ENCODE results near the gene TP53I13.

TP53I13 gene

GRCh38 chr17:29618272-29619065 is 50.0 kb downstream of the TP53I13 start:
- Histone ChIP-seq H3K36me3 (ENCODE audit: control insufficient read depth in 2 of 2, insufficient read depth in 1 of 2, low read length in 2 of 2) (peaks cover 0 to 15% of the 10 kb centered on the region in 2 experiments; a peak in 1 of 3 replicates), H3K4me3 (ENCODE audit: low read depth, low read length) (peak overlapping the region; percentile 15; the same call in 1 of the 2 replicates), H3K27ac (ENCODE audit: extremely low read depth, low read depth, low read length) (no peak overlapping the region), H3K4me1 (ENCODE audit: control insufficient read depth, insufficient read depth, low read length) (peaks cover 12% of the 10 kb centered on the region), H3K9me3 (ENCODE audit: control insufficient read depth, insufficient read depth, low read depth, low read length) (no peaks in the 10 kb centered on the region)
- TF ChIP-seq, protein P1, sequence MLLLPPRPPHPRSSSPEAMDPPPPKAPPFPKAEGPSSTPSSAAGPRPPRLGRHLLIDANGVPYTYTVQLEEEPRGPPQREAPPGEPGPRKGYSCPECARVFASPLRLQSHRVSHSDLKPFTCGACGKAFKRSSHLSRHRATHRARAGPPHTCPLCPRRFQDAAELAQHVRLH (tag by site-specific recombination; IDR thresholded peaks at IDR 0.05), result no peak
- peak; percentile 38; the same call in 1 of the 2 replicates for TF ChIP-seq ZNF600 (tag by site-specific recombination; IDR thresholded peaks at IDR 0.05)
- TF ChIP-seq SCRT2 (tag by site-specific recombination; IDR thresholded peaks at IDR 0.05), result peak; percentile 89
- ChIA-PET CTCF (interaction anchor here (0.7 to 2.8 kb wide), 7 partner anchors 21 to 486 kb away, joined by 3 to 11 read pairs (median 4); no protein-coding TSS in a partner anchor), POLR2A (interaction anchor here (0.7 to 1.4 kb wide), 2 partner anchors 21 to 48 kb away, joined by 3 read pairs; no protein-coding TSS in a partner anchor)

- ChIA-PET CTCF (interaction anchor here (0.5 to 2.8 kb wide), 7 partner anchors 22 to 474 kb away, joined by 3 to 11 read pairs (median 6); no protein-coding TSS in a partner anchor), POLR2A (interaction anchor here (0.6 to 1.2 kb wide), 3 partner anchors 49 to 162 kb away, joined by 3 to 7 read pairs (median 3); no protein-coding TSS in a partner anchor)
- Histone ChIP-seq H3K4me1 (ENCODE audit: control insufficient read depth, insufficient read depth, low read length) (peaks cover 12% of the 10 kb centered on the region), H3K9me3 (ENCODE audit: control insufficient read depth, insufficient read depth, low read depth, low read length) (no peaks in the 10 kb centered on the region), H3K36me3 (ENCODE audit: control insufficient read depth in 2 of 2, insufficient read depth in 1 of 2, low read length in 2 of 2) (peaks cover 0 to 8% of the 10 kb centered on the region in 2 experiments; a peak in 1 of 3 replicates), H3K27ac (ENCODE audit: extremely low read depth, low read depth, low read length) (no peak overlapping the region), H3K4me3 (ENCODE audit: low read depth, low read length) (no peak overlapping the region)
- TF ChIP-seq ZNF548 (tag by site-specific recombination; IDR thresholded peaks at IDR 0.05) (no peak), ZNF529 (tag by site-specific recombination; IDR thresholded peaks at IDR 0.05; ENCODE audit: insufficient replicate concordance) (no peak), ZNF37A (tag by site-specific recombination; IDR thresholded peaks at IDR 0.05) (no peak), ZNF335 (tag by site-specific recombination; conservative IDR thresholded peaks at IDR 0.05) (no peak), ZNF792 (tag by site-specific recombination; IDR thresholded peaks at IDR 0.05) (no peak), ZFP3 (tag by site-specific recombination; IDR thresholded peaks at IDR 0.05; ENCODE audit: low read depth) (no peak), ZNF169 (tag by site-specific recombination; IDR thresholded peaks at IDR 0.05) (no peak), ZNF654 (tag by site-specific recombination; IDR thresholded peaks at IDR 0.05; ENCODE audit: low read depth) (peak; percentile 29), GLIS2 (tag by site-specific recombination; IDR thresholded peaks at IDR 0.05) (peak; percentile 9; the same call in 1 of the 2 replicates), ZNF449 (tag by site-specific recombination; IDR thresholded peaks at IDR 0.05) (0 out of 2 replicates have a peak, but pooled peaks have one; percentile 33), ZNF112 (tag by site-specific recombination; IDR thresholded peaks at IDR 0.05) (no peak), TCF7L2 (IDR thresholded peaks at IDR 0.05; ENCODE audit: borderline replicate concordance, low read depth, low read length) (no peak), ZNF184 (tag by site-specific recombination; IDR thresholded peaks at IDR 0.05) (no peak), HOXC10 (CRISPR knock-in tag; IDR thresholded peaks at IDR 0.05) (no peak), FEZF1 (tag by site-specific recombination; IDR thresholded peaks at IDR 0.05) (no peak), ZBTB8A (tag by site-specific recombination; IDR thresholded peaks at IDR 0.05) (no peak), ZNF157 (tag by site-specific recombination; IDR thresholded peaks at IDR 0.05) (no peak), ZNF473 (tag by site-specific recombination; IDR thresholded peaks at IDR 0.05) (no peak), ZNF146 (tag by site-specific recombination; IDR thresholded peaks at IDR 0.05) (no peak), ZSCAN18 (tag by site-specific recombination; IDR thresholded peaks at IDR 0.05) (no peak), ZNF561 (tag by site-specific recombination; IDR thresholded peaks at IDR 0.05; ENCODE audit: borderline replicate concordance) (no peak), ZSCAN30 (tag by site-specific recombination; IDR thresholded peaks at IDR 0.05) (no peak)
- TF ChIP-seq, protein P2, sequence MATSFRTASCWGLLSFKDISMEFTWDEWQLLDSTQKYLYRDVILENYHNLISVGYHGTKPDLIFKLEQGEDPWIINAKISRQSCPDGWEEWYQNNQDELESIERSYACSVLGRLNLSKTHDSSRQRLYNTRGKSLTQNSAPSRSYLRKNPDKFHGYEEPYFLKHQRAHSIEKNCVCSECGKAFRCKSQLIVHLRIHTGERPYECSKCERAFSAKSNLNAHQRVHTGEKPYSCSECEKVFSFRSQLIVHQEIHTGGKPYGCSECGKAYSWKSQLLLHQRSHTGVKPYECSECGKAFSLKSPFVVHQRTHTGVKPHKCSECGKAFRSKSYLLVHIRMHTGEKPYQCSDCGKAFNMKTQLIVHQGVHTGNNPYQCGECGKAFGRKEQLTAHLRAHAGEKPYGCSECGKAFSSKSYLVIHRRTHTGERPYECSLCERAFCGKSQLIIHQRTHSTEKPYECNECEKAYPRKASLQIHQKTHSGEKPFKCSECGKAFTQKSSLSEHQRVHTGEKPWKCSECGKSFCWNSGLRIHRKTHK (tag by site-specific recombination; IDR thresholded peaks at IDR 0.05), result no peak
- TF ChIP-seq, protein P3, sequence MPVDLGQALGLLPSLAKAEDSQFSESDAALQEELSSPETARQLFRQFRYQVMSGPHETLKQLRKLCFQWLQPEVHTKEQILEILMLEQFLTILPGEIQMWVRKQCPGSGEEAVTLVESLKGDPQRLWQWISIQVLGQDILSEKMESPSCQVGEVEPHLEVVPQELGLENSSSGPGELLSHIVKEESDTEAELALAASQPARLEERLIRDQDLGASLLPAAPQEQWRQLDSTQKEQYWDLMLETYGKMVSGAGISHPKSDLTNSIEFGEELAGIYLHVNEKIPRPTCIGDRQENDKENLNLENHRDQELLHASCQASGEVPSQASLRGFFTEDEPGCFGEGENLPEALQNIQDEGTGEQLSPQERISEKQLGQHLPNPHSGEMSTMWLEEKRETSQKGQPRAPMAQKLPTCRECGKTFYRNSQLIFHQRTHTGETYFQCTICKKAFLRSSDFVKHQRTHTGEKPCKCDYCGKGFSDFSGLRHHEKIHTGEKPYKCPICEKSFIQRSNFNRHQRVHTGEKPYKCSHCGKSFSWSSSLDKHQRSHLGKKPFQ (tag by site-specific recombination; IDR thresholded peaks at IDR 0.05), result no peak
Measured at GRCh38 chr17:29619251-29619650, 50.8 kb downstream of the TP53I13 start.

Measured in HEK293 (cell line).